ENCODE measurements around the gene CABLES1. TPM values are rescaled to one million over a fixed set of nuclear protein-coding genes. Genes with fewer than 3 reads are reported as not detected.

CABLES1 gene
- total and polyA plus RNA-seq, 2 of the 4 experiments (the other 2 are of a cell fraction) = 4.7 to 5.7 TPM

GRCh38 chr18:23178201-23178600, 42.9 kb downstream of the CABLES1 start:
- no peak overlapping the region for H4K8ac ChIP-seq (ENCODE audit: low read depth in 2 of 2, low read length in 2 of 2)
- peaks cover 6% of the 10 kb centered on the region for H3K36me3 ChIP-seq (ENCODE audit: control insufficient read depth, insufficient read depth, low read length)
- no TSS peak for BruUV-seq (replicated peaks)
- intact Hi-C loops (cut with micrococcal nuclease) (no loop called here), dilution Hi-C loops (cut with HindIII; ENCODE audit: low sequenced_read_pairs, unreplicated experiment) (no loop called here), in situ Hi-C loops (cut with MboI; ENCODE audit: low sequenced_read_pairs) (no loop called here)
- H2AK9ac ChIP-seq (replicated peaks; ENCODE audit: low read depth, low read length, poor library complexity) = peak overlapping the region; percentile 17
- peaks cover 50% of the 10 kb centered on the region for H4K20me1 ChIP-seq (ENCODE audit: insufficient read depth, low read length)
- 86% methylated on average over 5 of the region's 7 CpGs; no CpG with 5 or more reads in 1 of the 2 experiments for WGBS, 2 experiments (ENCODE audit: extremely low coverage in 2 of 2, insufficient read length in 1 of 2)
- H3K27ac ChIP-seq (ENCODE audit: insufficient read depth, low read length) = no peak overlapping the region
- 0 out of 2 replicates have a peak overlapping the region, but pooled peaks have one; percentile 0 for H3K23ac ChIP-seq (ENCODE audit: low read depth, low read length)
- DNase-seq (no peak), ATAC-seq (ENCODE audit: low read depth) (no peak)
- H2AFZ ChIP-seq (replicated peaks; ENCODE audit: low read length, poor library complexity) = no peak overlapping the region
- H3K4me1 ChIP-seq (ENCODE audit: control insufficient read depth, insufficient read depth, low read length) = peaks cover 12% of the 10 kb centered on the region
- TF ChIP-seq BHLHE40 (IDR thresholded peaks at IDR 0.05; ENCODE audit: low read depth, low read length) (no peak), CHD1 (IDR thresholded peaks at IDR 0.05; ENCODE audit: low read depth, low read length) (no peak), SMC3 (IDR thresholded peaks at IDR 0.05; ENCODE audit: low read depth, low read length) (no peak), ELK1 (IDR thresholded peaks at IDR 0.05; ENCODE audit: borderline replicate concordance, low read depth, low read length) (no peak), RAD21 (IDR thresholded peaks at IDR 0.05; ENCODE audit: low read length) (no peak), CTCF (conservative IDR thresholded peaks at IDR 0.05; ENCODE audit: low read depth, low read length) (no peak), RCOR1 (IDR thresholded peaks at IDR 0.05; ENCODE audit: insufficient replicate concordance, low read length) (no peak), MXI1 (IDR thresholded peaks at IDR 0.05; ENCODE audit: borderline replicate concordance, low read depth, low read length) (no peak), CEBPB (IDR thresholded peaks at IDR 0.05; ENCODE audit: low read depth, low read length) (no peak), POLR2A (IDR thresholded peaks at IDR 0.05; ENCODE audit: low read depth, low read length) (no peak), MAFK (IDR thresholded peaks at IDR 0.05; ENCODE audit: low read depth, low read length) (no peak), NFE2L2 (IDR thresholded peaks at IDR 0.05; ENCODE audit: low read depth, low read length) (no peak), USF2 (IDR thresholded peaks at IDR 0.05; ENCODE audit: low read depth, low read length) (no peak), RFX5 (IDR thresholded peaks at IDR 0.05; ENCODE audit: low read depth, low read length) (no peak), FOS (IDR thresholded peaks at IDR 0.05; ENCODE audit: low read depth, low read length) (no peak), MAZ (IDR thresholded peaks at IDR 0.05; ENCODE audit: borderline replicate concordance, low read depth, low read length) (no peak)
- POLR2A ChIA-PET (ENCODE audit: unreplicated experiment) = no interaction called here
- no peak overlapping the region for H2BK5ac ChIP-seq (ENCODE audit: low read depth, low read length, poor library complexity, severe bottlenecking)
- H3K9me1 ChIP-seq (ENCODE audit: insufficient read depth, low read length) = peaks cover 30% of the 10 kb centered on the region
- H3K9ac ChIP-seq (ENCODE audit: low read depth, low read length) = no peak overlapping the region
- H3K4me2 ChIP-seq (ENCODE audit: low read depth, low read length) = no peak overlapping the region
- H2BK15ac ChIP-seq (ENCODE audit: low read depth, low read length) = no peak overlapping the region
- H2BK20ac ChIP-seq (ENCODE audit: low read depth, low read length) = no peak overlapping the region
- peak overlapping the region; percentile 13; the same call in 1 of the 2 replicates for H2AK5ac ChIP-seq (ENCODE audit: low read depth, low read length)
- no peak overlapping the region for H3K14ac ChIP-seq (replicated peaks; ENCODE audit: low read depth, low read length)
- H4K91ac ChIP-seq (ENCODE audit: insufficient read depth, low read depth, low read length) = no peak overlapping the region
- H3K27me3 ChIP-seq (ENCODE audit: control insufficient read depth, insufficient read depth, low read length) = no peaks in the 10 kb centered on the region
- peaks cover 32 to 86% of the 10 kb centered on the region in 2 experiments for H3K79me1 ChIP-seq (ENCODE audit: low read depth in 1 of 2, low read length in 2 of 2)
- H3K56ac ChIP-seq (ENCODE audit: extremely low read depth, insufficient read depth, low read length) = no peak overlapping the region
- H2BK120ac ChIP-seq (ENCODE audit: low read depth, low read length) = no peak overlapping the region
- H3K9me3 ChIP-seq (ENCODE audit: control insufficient read depth, insufficient read depth, low read length) = no peaks in the 10 kb centered on the region
- H3K4me3 ChIP-seq (ENCODE audit: insufficient read depth, low read depth, low read length) = no peak overlapping the region
- H3K4ac ChIP-seq (ENCODE audit: low read depth, low read length) = no peak overlapping the region
- CTCF ChIA-PET = no interaction called here
- no peak overlapping the region for H4K5ac ChIP-seq (ENCODE audit: low read depth, low read length)
- no peak overlapping the region for H3K18ac ChIP-seq (ENCODE audit: low read depth, low read length)
